PFSK-1 (cell line): ENCODE data around the gene RNF220.

ENCODE experiments used
- POLR2AphosphoS5 ChIP-seq: IDR thresholded peaks from 2 replicates; pipeline ENCODE4 v1.6.1; 2012; ENCODE audit warnings: low read depth, mild to moderate bottlenecking, control low read depth, low read length, moderate library complexity
- SIN3A ChIP-seq: IDR thresholded peaks from 2 replicates; pipeline ENCODE4 v1.6.1; 2012; ENCODE audit warnings: mild to moderate bottlenecking, low read length, moderate library complexity, borderline replicate concordance; ENCODE audit not compliant: insufficient read depth
- TAF1 ChIP-seq: IDR thresholded peaks from 2 replicates; pipeline ENCODE4 v1.6.1; 2012; ENCODE audit warnings: low read length, control low read depth, borderline replicate concordance; ENCODE audit not compliant: insufficient read depth

DNA sequence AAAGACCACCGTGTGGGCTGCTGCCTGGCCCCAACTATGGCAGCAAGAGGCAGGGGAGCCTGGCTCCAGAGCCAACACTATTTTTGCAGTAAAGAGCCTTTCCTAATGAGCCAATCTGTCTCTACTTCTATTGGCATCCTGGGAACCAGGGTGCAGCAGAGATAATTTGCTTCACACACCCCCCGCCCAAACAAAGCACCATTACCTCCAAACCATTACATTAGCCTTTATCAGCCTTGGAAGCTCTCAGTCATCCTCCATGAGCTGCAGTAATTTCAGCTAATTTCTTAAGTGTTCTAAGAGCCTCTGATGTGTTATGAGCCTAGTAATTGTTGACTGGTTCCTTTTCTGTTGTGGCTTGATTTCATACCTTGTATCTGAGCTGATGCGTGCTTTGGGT is 291.0 kb downstream of the RNF220 start:
- no peak for TF ChIP-seq POLR2AphosphoS5
- TF ChIP-seq TAF1, result no peak
- no peak for TF ChIP-seq SIN3A
